HG02642 (cell line): ENCODE data around the gene TMEM170A.

ENCODE experiments used
- ATAC-seq: cut with Tn5 transposase; IDR thresholded peaks from one replicate; pipeline ENCODE4 v1.9.1; 2021; ENCODE audit warnings: mild to moderate bottlenecking; ENCODE audit not compliant: unreplicated experiment, poor library complexity

The TMEM170A gene

GRCh38 chr16:75482434-75483205 lies 18.1 kb upstream of the TMEM170A start:
- ATAC-seq = no peak

GRCh38 chr16:75481475-75481874 lies 17.0 kb upstream of the TMEM170A start:
- ATAC-seq = no peak

- ATAC-seq = no peak
These were observed 15.0 kb upstream of the TMEM170A start for GRCh38 chr16:75479421-75479990.

- no peak for ATAC-seq
These were observed 14.2 kb upstream of the TMEM170A start for GRCh38 chr16:75478480-75479345.

GRCh38 chr16:75477680-75478473 lies 13.4 kb upstream of the TMEM170A start:
- ATAC-seq = no peak

GRCh38 chr16:75476817-75477216 lies 12.3 kb upstream of the TMEM170A start:
- no peak for ATAC-seq

GRCh38 chr16:75475420-75475847 lies 10.9 kb upstream of the TMEM170A start:
- ATAC-seq = no peak

- ATAC-seq = no peak
These were observed 8.7 kb upstream of the TMEM170A start for GRCh38 chr16:75472908-75473877.

- ATAC-seq = peak; percentile 81
These were observed 7.5 kb upstream of the TMEM170A start for GRCh38 chr16:75471723-75472633.

GRCh38 chr16:75466760-75467159 lies 2.3 kb upstream of the TMEM170A start:
- no peak for ATAC-seq

GRCh38 chr16:75463389-75464121 lies 934 bp downstream of the TMEM170A start:
- ATAC-seq = peak; percentile 24

- ATAC-seq = no peak
These were observed 1.7 kb downstream of the TMEM170A start for GRCh38 chr16:75462806-75463205.

- no peak for ATAC-seq
These were observed 2.9 kb downstream of the TMEM170A start for GRCh38 chr16:75461575-75461974.

GRCh38 chr16:75460446-75460845 lies 4.0 kb downstream of the TMEM170A start:
- ATAC-seq = no peak

GRCh38 chr16:75459691-75460090 lies 4.8 kb downstream of the TMEM170A start:
- ATAC-seq = no peak

- no peak for ATAC-seq
These were observed 6.0 kb downstream of the TMEM170A start for GRCh38 chr16:75458439-75458838.

- ATAC-seq = no peak
These were observed 6.5 kb downstream of the TMEM170A start for GRCh38 chr16:75458029-75458428.
